HG03159 (cell line): Measurements from ENCODE around the gene CLEC3B.

Experiments used
- ATAC-seq: cut with Tn5 transposase; IDR thresholded peaks from one replicate; pipeline ENCODE4 v1.9.1; 2021; ENCODE audit warnings: mild to moderate bottlenecking, moderate library complexity; ENCODE audit not compliant: unreplicated experiment

Gene CLEC3B

DNA sequence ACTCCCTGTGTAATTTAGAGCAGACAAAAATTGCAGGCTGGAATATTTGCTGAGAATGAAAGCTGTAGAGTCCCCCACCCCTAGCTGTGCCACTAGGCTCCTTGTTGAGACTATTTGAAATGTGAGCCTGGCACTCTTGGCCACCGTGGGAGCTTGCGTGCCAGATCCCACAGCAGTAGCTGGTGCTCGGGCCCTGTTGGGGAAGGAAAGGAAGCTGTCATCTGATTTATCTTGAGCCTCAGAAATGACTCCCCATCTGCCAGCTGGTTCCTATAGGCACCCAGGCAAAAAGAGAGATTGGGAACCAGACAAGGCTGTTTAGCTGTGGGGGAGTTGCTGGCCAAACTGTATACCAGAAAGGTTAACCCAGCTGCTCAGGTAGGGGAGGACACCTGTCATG lies 23.4 kb upstream of the CLEC3B start:
- ATAC-seq = no peak

GRCh38 chr3:45003406-45003805 lies 22.7 kb upstream of the CLEC3B start:
- no peak for ATAC-seq

- no peak for ATAC-seq
Observed at GRCh38 chr3:45003859-45004258, 22.2 kb upstream of the CLEC3B start.

GRCh38 chr3:45007091-45007490 lies 19.0 kb upstream of the CLEC3B start:
- ATAC-seq = no peak

DNA sequence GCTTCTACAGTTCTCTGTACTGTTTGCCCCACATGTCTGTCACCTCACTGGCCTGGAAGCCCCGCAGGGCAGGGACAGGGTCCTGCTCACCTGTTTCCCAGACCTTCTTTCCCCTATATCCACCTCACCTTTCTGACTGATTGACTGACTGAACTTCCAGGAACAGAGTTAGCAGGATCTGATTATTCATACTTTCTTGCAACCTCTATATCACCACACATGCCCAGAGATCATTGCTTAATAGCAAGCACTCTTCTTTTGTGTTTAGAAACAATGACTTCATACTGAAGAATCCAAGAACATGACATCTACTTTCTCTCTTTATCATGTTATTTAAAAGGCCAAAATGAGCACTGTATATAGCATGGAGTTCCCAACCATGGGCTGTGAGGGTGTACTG lies 18.0 kb upstream of the CLEC3B start:
- ATAC-seq = no peak

DNA sequence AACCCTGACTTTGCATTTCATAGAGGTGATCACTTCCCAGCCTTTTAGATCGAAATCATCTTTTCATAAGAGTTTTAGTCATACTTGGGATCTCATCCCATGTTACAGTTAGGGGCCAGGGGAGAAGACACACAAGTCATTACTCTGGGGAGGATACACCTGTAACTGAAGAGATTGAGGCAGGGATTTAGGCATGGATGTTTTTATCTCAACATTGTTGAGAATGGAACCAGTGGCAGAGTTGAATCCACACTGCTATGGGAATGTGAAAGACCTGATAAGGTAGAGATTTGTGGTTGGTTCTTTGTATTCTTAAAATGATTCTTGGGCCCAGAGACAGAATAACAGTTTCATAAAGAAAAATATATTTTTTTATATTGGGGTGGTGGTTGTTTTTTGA lies 16.2 kb upstream of the CLEC3B start:
- ATAC-seq = no peak

DNA sequence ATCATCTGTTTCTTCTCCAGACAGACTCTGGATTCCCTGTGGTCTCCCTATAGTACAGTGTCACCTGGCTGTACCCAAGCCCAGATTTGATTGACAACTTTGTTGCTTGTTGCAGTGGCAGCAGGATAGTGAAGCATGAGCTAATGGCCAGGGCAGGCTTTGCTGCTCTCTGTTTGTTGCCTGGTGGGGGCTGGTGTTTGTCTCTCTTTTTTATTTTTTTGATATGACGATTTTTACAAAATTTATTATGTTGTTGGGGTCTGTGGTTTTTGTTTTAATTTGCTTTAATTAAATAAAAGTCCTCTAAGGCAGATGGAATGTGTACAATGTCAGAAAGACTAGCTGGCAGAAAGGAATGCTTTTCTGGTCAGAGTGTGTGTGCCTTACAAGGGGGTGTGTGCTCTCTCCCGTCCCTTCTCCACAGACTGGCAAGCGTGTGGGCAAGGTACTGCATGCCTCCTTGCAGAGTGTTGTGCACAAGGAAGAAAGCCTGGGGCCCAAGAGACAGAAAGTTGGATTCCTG lies 15.2 kb upstream of the CLEC3B start:
- ATAC-seq = no peak

- no peak for ATAC-seq
Observed at GRCh38 chr3:45011756-45012508, 14.2 kb upstream of the CLEC3B start.

DNA sequence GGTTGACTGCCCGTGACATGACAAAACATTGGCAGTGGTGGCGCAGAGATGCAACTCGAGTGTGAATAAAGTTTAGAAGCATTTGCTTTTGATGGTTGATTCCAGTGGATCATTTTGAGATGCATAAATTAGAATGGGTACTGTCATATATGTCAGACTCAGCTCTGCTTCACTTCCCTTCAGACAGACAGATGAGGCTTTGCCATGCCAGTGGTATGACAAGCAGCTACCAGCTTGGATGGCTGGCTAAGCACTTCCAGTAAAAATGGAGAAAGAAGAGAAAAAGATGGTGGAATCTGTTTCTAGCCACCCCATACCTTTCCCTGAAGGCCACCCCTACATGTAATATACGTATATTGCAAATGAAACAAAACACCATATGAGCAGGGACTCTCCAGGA lies 13.5 kb upstream of the CLEC3B start:
- no peak for ATAC-seq

DNA sequence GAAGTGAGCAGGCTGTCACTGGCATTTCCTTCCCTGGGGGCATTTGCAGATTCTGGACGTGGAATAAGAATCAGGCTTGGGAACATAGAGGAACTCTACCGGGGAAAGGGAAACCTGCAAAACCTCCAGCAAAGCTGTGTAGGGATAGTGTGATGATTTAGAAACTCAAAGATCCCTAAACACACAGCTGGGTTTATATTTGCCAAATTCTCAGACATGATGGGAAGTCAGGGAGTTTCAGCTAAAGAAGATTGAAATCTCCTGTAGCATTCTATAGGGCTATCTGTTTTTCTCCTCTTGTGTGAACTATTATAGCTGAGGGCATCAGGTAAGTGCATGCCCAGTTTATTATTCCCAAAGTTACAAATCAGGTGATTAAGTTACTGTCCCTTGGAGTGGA lies 9.2 kb upstream of the CLEC3B start:
- no peak for ATAC-seq

DNA sequence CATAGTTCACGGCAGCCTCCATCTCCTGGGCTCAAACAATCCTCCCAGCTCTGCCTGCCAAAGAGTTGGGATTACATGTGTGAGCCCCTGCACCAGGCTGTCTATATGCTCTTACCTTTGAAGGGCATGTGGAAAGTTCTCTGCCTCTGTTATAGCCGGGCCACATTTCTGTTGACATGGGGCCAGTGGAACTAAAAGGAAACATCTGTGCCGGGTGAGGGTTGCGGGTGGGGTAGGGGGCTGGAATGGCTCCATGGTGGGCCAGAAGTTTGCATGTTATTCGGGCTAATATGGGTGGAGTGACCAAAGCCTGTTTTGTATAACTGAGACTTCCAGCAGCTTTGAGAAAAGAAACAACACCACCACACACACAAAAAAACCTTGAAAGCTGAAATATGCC lies 8.3 kb upstream of the CLEC3B start:
- ATAC-seq = no peak

DNA sequence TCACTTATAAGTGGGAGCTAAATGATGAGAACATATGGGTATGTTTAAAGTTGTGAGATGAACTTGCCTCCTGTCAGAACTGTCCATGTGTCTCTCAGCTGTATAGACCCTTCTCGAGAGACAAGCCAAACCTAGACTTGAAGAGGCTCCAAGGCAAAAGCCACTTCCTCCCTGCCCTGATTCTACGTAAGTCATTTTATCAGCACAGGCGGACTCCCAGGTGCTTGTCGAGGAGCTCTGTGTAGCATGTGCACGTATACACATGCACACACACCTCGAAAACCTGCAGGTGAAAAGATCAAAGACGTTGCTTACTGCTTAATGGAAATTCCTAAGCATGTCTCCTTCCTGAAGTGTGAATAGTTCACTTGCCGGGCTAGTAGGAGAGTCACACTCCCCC lies 5.6 kb upstream of the CLEC3B start:
- ATAC-seq = no peak

DNA sequence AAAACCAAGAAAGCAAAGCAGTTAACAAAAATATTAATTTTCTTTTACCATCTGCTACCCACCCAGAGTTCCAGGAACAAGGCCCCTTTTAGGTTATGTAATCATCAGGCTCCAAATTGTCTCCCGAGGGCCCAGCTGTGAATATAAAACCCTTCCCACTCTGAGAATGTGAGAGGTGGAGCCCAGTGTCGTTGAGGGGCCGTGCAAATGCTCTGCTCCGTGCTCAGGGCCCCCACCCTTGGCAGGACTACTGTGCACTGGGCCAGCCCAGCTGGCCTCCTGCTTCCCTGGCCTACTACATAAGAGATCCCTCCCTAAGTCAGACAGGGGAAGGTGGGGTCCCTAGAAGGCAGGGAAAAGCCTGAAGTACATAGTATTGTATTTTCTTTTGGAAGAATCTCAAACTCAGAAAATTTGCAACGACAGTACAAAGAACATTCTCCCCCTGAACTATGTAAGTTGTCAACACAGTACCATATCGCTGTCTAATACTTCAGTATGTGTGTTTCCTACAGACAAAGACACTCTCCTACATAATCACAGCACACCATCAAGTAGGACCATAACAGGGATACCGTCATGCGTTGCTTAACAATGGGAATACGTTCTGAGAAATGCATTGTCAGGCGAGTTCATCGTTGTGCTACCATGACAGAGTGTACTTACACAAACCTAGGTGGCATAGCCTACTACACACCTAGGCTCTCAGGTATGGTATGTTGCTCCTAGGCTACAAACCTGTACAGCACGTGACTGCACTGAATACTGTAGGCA lies 4.4 kb upstream of the CLEC3B start:
- ATAC-seq = no peak

GRCh38 chr3:45023675-45024074 lies 2.4 kb upstream of the CLEC3B start:
- ATAC-seq = no peak

GRCh38 chr3:45024542-45025255 lies 1.4 kb upstream of the CLEC3B start:
- ATAC-seq = no peak

GRCh38 chr3:45026957-45027356 lies 854 bp downstream of the CLEC3B start:
- no peak for ATAC-seq

DNA sequence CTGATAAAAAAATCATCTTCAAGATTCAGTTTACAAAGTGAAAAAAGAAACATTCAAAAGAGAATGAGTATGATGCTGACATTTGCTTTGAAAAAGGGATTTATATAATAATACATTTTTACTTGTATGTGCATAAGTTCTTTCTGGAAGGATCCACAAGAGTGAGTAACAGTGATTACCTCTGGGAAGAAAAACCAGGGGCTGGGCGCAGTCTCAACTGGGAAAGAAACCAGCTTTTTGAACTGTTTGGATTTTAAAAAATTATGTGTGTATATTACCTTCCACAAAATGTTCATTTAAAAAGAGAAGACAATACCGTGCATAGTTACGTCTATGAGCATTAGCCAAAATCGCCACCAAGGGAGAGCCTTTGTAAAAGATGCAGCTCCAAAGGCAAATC lies 1.3 kb downstream of the CLEC3B start:
- ATAC-seq = no peak

DNA sequence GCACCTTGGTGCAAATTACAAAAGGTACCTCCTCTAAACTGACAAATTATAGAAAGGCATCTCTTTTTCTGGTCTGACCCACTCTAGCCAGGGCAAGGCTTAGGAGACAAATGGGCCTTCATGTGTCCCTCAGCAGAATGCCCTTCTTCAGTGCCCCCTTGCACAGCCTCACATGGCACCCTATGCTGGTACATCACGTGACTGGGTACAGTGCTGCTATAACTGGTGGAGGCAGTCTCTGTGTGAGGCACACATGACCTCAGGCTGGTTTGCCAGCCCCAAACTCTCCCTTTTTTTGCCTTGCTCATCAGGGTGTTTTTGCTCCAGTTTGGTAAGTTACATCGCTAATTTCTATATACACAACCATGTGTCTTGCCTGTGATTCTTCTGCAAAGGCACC lies 3.1 kb downstream of the CLEC3B start:
- no peak for ATAC-seq

DNA sequence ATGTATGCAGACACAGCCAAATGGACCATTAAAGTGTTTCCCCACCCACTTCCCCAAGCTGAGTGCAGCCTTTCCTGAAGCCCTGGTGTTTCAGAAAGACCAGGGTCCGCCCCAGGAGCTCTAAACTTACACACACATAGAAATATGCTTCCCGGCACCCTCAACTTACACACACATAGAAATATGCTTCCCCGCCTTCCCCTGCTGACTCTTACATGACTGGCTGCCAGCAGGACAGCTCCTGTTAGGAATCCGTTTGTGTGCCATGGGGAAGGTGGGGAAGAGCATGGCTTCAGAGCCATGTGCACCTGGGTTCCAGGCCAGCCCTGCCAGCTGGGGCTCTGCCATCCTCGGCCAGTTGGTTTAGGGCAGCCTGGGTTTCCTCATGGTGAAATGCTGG lies 3.6 kb downstream of the CLEC3B start:
- no peak for ATAC-seq

GRCh38 chr3:45031531-45031930 lies 5.4 kb downstream of the CLEC3B start:
- no peak for ATAC-seq

GRCh38 chr3:45032113-45032512 lies 6.0 kb downstream of the CLEC3B start:
- ATAC-seq = no peak

DNA sequence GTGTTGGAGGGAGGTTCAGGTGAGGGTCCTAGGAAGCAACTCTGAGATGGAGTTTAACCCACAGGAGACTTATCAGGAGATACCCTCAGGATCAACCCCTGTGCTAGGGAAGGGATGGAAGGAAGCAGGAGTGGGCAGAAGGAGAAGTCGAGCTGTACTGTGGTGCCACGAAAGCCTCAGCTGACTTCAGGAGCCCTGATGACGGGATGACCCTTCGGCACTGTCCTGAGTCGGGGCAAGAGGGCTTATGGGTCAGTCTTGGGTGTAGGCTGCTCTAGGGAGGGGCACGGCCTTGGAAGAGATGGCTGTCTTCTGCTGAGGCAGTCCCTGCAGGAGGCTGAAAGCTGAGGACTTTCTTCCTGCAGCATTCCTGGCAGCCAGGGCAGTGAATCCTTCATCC lies 7.7 kb downstream of the CLEC3B start:
- no peak for ATAC-seq
